ENCODE data around the gene DNAL1. TPM values are rescaled to one million over a fixed set of nuclear protein-coding genes. Genes with fewer than 3 reads are reported as not detected.
"Not testable (repeated sequence)": the region's sequence is repeated elsewhere in the genome, so short reads cannot be mapped to it uniquely, and the experiment has no call there.

DNAL1 gene
- total RNA-seq, 1 donor from 2014 or later: 6.6 TPM

GRCh38 chr14:73696466-73697400 is 51.9 kb downstream of the DNAL1 start:
- intact Hi-C loops (cut with micrococcal nuclease): loop anchor here (1.0 kb wide), 1 partner anchor 16 kb away; no protein-coding TSS in a partner anchor

DNA sequence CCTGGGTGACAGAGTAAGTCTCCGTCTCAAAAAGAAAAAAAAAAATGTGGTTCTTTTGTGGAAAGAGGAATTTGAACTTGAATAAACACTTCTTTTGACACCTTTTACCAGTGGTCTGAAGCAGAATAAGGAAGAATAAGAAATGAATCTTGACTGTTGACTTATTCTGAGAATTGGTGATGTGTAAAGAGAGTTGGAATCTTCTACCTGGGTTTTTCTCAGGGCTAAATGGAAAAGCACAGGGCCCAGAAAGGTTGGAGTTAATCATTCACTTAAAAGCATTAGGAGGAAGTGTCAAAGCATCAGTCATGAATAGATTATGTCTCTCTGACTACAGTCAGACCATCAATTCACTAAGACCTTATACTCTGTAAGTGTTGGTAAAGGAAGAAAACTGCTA is 55.5 kb downstream of the DNAL1 start:
- intact Hi-C loops (cut with micrococcal nuclease): no loop called here

- intact Hi-C loops (cut with micrococcal nuclease): not testable (repeated sequence)
These were observed 63.3 kb downstream of the DNAL1 start for GRCh38 chr14:73708076-73708475.

- intact Hi-C loops (cut with micrococcal nuclease): loop anchor here (5.0 kb wide), 2 partner anchors 117 to 203 kb away; no protein-coding TSS in a partner anchor
These were observed 65.2 kb downstream of the DNAL1 start for GRCh38 chr14:73709904-73710469.

- intact Hi-C loops (cut with micrococcal nuclease): loop anchor here (5.0 kb wide), 2 partner anchors 117 to 203 kb away; no protein-coding TSS in a partner anchor
These were observed 66.0 kb downstream of the DNAL1 start for GRCh38 chr14:73710737-73711136.

GRCh38 chr14:73712071-73712506 is 67.3 kb downstream of the DNAL1 start:
- intact Hi-C loops (cut with micrococcal nuclease): loop anchor here (1.0 to 5.0 kb wide), 11 partner anchors 16 to 653 kb away; partner anchors contain the start of genes BBOF1, COQ6, ENTPD5 and FAM161B

GRCh38 chr14:73712540-73713180 is 67.9 kb downstream of the DNAL1 start:
- intact Hi-C loops (cut with micrococcal nuclease): loop anchor here (1.0 to 5.0 kb wide), 11 partner anchors 16 to 654 kb away; partner anchors contain the start of genes BBOF1, COQ6, ENTPD5 and FAM161B

DNA sequence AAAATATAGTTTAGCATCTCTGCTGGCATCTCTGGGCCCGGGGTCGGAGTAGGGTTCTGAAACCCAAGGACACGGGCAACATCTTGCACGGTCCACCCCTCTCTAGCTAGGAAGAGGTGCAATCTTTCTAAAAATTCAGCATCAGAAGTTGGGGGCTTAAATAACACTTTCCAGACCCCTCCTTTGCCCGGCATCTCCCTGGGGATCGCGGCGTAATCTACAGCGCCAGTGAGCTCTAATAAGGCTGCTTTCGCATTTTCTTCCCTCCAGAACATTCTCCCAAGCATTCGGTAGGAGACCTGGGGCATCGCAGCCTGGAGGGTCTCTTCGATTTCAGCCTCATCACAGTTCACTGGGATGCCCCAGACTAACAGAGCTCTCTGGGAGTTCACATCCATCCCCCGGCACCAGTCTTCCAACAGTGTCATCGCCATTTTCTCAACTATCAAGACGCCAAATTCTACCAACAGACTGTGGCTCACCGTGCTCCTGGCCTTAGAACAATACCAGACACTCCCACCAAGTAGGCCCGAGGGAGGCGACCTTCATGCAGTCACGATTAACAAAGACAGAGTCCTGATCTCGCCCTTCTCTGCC is 68.5 kb downstream of the DNAL1 start:
- intact Hi-C loops (cut with micrococcal nuclease): loop anchor here (2.0 to 5.0 kb wide), 8 partner anchors 29 to 655 kb away; partner anchors contain the start of genes BBOF1, COQ6, ENTPD5 and FAM161B

DNA sequence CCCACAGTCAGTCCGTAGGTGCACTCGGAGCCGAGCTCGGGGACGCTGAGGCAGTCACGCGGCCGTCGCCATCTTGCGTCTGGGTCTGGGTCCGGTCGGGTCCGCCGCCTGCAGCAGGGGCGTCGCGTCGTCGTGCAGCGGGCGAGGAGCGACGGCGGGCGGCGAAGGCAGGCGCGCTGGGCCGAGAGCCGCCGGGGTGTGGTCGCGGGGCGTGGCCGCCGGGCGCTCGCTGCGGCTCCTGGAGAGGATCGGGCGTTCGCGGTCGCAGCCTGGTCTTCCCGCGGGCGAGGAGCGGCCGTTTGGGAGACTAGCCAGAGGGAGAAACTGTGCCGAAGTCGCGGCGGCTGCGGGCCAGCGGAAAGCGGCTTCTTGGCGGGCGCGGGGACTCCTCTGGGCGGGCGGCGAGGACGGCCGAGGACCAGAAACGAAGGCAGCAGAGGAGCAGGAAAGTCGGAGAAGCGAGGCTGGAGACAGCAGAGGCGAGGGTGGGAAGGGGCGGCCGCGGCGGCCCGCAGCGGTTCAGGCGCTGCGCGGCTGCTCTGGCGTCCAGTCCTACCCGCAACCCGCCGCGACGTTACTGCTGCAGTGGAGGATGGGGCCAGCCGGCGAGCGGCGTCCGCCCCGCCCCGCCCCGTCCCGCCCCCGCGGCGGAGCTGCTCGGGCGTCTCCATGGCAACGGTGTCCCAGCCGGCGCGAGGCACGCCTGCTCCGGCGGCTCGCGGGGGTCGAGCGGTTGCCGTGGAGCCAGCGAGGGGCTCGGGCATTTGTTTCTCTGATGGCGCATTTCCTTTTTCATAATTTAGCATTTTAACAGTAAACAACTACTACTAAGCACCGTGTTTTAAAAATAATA is 69.2 kb downstream of the DNAL1 start, which contains the start of gene PNMA1:
Gene PNMA1, minus strand, starts transcription at position 582 of the 853 bp plus-strand sequence. CDS start 745 bp downstream, outside the sequence.
- intact Hi-C loops (cut with micrococcal nuclease): loop anchor here (1.0 to 5.0 kb wide), 10 partner anchors 29 to 655 kb away; partner anchors contain the start of genes ALDH6A1, BBOF1, COQ6 and ENTPD5

DNA sequence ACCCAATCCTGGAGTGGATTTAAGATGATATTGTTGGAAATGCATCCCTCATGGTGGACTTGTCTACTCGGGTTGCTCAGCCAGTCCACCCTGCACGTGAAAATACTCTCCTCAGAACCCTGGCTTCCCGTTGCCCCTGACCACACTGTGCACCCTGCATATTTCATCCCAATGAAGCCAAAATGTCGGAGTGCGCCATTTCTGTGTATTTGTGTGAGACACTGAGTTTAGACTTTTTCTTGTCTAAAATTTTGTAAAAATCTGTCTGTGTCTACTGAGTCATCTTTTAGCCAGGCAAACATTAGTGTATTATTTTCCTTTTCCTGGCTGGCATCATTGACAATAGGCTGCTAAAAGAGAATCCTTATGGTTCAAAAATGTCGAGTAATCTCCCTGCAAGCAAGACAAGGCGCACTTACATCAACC is 69.9 kb downstream of the DNAL1 start:
- intact Hi-C loops (cut with micrococcal nuclease): loop anchor here (1.0 to 5.0 kb wide), 4 partner anchors 113 to 370 kb away; partner anchors contain the start of genes ALDH6A1, LIN52 and ZNF410

- intact Hi-C loops (cut with micrococcal nuclease): no loop called here
These were observed 70.9 kb downstream of the DNAL1 start for GRCh38 chr14:73715707-73716106.

DNA sequence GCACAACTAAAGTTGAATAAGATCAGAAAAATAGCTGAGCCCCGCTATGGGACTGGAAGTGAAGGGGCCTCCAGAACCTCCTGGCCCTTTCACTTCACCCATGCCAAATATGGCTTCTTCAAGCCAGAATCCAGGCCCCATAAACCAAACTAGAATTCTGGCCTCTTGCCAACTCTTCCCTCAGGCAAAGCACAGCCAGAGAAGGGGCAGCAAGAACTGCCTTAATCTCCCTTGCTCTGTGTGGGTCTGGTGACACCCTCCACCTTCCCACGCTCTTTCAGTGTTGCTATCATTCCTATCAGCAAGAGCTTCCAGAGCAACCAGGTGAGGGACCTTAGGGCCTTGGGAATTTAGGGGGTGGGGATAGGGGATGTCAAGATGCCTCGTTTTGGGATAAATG is 72.5 kb downstream of the DNAL1 start:
- intact Hi-C loops (cut with micrococcal nuclease): no loop called here

- intact Hi-C loops (cut with micrococcal nuclease): no loop called here
These were observed 73.1 kb downstream of the DNAL1 start for GRCh38 chr14:73717711-73718417.

- intact Hi-C loops (cut with micrococcal nuclease): no loop called here
These were observed 73.8 kb downstream of the DNAL1 start for GRCh38 chr14:73718418-73719251.

DNA sequence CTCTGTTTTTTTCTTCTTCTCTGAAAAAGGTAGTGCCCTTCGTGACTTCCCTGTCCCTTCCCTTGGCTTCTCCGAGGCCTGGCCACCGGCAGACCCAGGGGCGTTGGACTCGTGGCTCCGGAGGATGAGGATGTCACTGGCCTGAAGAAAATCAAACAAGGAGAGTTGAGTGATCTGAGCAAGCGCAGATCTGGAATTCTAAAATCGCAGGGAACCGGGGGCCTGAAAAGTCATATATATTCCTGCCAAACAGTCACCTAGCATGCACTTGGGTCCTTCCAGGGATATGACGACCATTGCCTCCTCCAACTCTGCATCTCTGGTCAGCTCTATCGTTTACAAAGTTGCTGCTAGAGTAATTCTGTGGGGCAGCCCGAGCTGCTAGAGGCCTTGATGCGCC is 74.6 kb downstream of the DNAL1 start:
- intact Hi-C loops (cut with micrococcal nuclease): no loop called here

DNA sequence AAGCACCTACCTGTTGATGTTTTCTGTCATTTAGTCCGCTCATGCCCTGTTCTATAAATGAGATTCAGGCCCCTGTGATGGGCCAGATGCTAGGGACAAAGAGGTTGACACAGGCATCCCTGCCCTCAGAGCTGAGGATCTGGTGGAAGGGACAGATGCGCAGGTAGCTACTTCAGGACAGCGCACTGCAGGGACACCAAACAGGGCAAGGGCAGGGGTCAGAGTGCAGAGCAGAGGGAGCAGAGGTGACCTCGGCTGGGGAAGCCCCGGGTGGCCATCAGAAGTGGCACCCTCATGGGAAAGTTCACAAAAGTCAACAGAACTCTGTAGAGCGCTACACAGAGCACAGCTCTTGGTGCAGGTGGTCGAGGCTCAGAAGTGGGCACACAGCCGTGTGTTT is 75.0 kb downstream of the DNAL1 start:
- intact Hi-C loops (cut with micrococcal nuclease): no loop called here

DNA sequence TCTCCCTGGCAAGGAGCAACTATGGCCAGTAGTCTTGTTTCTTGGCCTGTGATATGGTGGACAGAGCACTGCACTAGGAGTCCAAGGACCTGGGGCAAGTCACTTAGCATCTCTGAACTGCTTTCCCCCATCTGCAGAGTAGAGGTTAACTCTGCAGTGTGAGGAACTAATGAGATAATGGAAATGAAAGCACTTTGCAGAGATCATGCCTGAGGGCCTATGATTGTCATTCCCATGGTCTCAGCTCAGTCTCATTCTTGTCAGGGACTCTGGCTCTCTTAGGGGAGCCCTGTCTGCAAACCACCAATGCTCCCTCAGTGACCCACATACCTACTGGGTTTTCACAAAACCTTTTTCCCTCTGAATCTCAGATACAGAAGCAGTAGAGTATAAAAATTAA is 75.8 kb downstream of the DNAL1 start:
- intact Hi-C loops (cut with micrococcal nuclease): no loop called here
